Thyroid gland (tissue), 4 donors: ENCODE measurements around the gene VPS18. TPM values are rescaled to one million over a fixed set of nuclear protein-coding genes. Genes with fewer than 3 reads are reported as not detected.

ENCODE experiments used
- DNase-seq, 2 donors: peaks; one replicate each; pipeline ENCODE4 v3.0.0-alpha.2; 2019
- H3K27ac ChIP-seq, 3 donors: fragments of 200-600 bp; sonication (generic); 1 replicate in 2 of 3; 2 replicates in 1 of 3; pipeline ENCODE4 v1.5.1; 2016 to 2019; ENCODE audit warnings: mild to moderate bottlenecking in 1 of 3, moderate library complexity in 1 of 3
- H3K27me3 ChIP-seq: fragments of 200-600 bp; sonication (generic); one replicate; pipeline ENCODE4 v1.5.1; 2019
- H3K36me3 ChIP-seq, 2 donors: fragments of 200-600 bp; sonication (generic); one replicate each; pipeline ENCODE4 v1.5.1; 2016 to 2019
- H3K4me1 ChIP-seq, 2 donors: fragments of 200-600 bp; sonication (generic); one replicate each; pipeline ENCODE4 v1.5.1; 2017 to 2019
- H3K4me3 ChIP-seq, 3 donors: fragments of 200-600 bp; sonication (generic); replicated peaks in 1 of 3; 1 replicate in 2 of 3; 2 replicates in 1 of 3; pipeline ENCODE4 v1.5.1; 2016; ENCODE audit warnings: mild to moderate bottlenecking in 1 of 3
- H3K9me3 ChIP-seq: fragments of 200-600 bp; sonication (generic); one replicate; pipeline ENCODE4 v1.5.1; 2017
- POLR2A ChIP-seq, 2 donors: fragments of 450-650 bp; IDR thresholded peaks; one replicate each; pipeline ENCODE4 v1.6.1; 2017; ENCODE audit warnings: antibody characterized with exemption in 2 of 2, mild to moderate bottlenecking in 2 of 2, moderate library complexity in 1 of 2
- WGBS, 2 donors: methylation state at CpG; one replicate each; pipeline ENCODE4 v1.1.5; 2017; 5-methylcytosine and 5-hydroxymethylcytosine counted together
- intact Hi-C: fragments of 100-400 bp; cut with DNase I; formaldehyde crosslinking; loops from one replicate; pipeline ENCODE4 v1.15.1; 2023
- total RNA-seq, 4 donors: library from RNA; depleted of rRNA; stranded (reverse); fragments of >200 nt; gene quantifications; one replicate each; pipeline ENCODE4 v1.2.3, GENCODE V29; 2016
- TF ChIP-seq, protein P1 (sequence below), 6 experiments: fragments of 200-600 bp in 3 of 6; fragments of 450-650 bp in 3 of 6; sonication (generic) in 3 of 6; IDR thresholded peaks; one replicate each; pipeline ENCODE4 v1.5.1; 2016 to 2019; ENCODE audit warnings: antibody characterized with exemption in 6 of 6, mild to moderate bottlenecking in 2 of 6, inconsistent platforms in 1 of 6, moderate library complexity in 1 of 6

VPS18 gene
- total RNA-seq, 4 donors from 2014 or later: 29.2 to 43.6 (median 37.2) TPM

DNA sequence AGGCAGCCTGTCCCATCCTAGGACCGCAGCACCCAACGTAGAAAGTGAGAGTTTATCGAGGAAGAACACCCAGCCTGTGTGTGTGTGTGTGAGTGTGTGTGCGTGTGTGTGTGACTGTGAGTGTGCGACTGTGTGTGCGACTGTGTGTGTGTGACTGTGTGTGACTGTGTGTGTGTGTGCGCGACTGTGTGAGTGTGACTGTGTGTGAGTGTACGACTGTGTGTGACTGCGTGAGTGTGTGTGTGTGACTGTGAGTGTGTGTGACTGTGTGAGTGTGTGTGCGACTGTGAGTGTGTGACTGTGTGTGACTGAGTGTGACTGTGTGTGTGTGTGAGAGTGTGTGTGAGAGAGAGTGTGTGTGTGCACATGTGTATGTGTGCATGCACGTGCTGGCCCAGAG lies 19.8 kb downstream of the VPS18 start:
- Histone ChIP-seq H3K4me3 (no peak overlapping the region), H3K9me3 (no peaks in the 10 kb centered on the region), H3K27ac (no peak overlapping the region), H3K4me1 (peaks cover 0 to 11% of the 10 kb centered on the region in 2 donors), H3K36me3 (no peaks in the 10 kb centered on the region), H3K27me3 (no peaks in the 10 kb centered on the region)
- no peak for TF ChIP-seq POLR2A (IDR thresholded peaks at IDR 0.05)
- TF ChIP-seq, protein P1, sequence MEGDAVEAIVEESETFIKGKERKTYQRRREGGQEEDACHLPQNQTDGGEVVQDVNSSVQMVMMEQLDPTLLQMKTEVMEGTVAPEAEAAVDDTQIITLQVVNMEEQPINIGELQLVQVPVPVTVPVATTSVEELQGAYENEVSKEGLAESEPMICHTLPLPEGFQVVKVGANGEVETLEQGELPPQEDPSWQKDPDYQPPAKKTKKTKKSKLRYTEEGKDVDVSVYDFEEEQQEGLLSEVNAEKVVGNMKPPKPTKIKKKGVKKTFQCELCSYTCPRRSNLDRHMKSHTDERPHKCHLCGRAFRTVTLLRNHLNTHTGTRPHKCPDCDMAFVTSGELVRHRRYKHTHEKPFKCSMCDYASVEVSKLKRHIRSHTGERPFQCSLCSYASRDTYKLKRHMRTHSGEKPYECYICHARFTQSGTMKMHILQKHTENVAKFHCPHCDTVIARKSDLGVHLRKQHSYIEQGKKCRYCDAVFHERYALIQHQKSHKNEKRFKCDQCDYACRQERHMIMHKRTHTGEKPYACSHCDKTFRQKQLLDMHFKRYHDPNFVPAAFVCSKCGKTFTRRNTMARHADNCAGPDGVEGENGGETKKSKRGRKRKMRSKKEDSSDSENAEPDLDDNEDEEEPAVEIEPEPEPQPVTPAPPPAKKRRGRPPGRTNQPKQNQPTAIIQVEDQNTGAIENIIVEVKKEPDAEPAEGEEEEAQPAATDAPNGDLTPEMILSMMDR (IDR thresholded peaks at IDR 0.05): no peak
- 92 to 96% methylated on average over 12 of the region's 12 CpGs for WGBS, 2 donors
- intact Hi-C loops: no loop called here
- no peak for DNase-seq

DNA sequence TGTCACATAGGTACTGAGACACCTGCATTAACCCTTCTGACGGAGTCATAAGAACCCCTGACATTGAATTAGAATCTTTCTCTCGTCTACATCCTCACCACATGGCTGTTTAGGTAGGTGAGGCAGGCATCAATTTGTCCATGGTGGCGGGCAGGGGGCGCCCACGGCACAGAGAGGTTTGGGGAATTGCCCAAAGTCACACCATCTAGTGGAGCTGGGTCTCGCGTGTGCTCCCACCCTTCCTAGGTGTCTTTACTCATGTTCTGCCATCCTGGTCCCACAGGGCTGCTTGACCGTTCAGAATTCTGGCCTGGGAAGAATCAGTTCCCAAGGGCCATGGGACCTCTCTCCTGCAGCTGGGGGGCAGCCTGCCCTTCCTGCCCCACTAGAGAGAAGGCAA lies 20.2 kb downstream of the VPS18 start:
- no peak for DNase-seq
- no peak overlapping the region for H3K4me3 ChIP-seq
- 62 to 91% methylated on average over 8 of the region's 8 CpGs for WGBS, 2 donors
- peak overlapping the region in 1 of 3 donors; percentile 1 for H3K27ac ChIP-seq
- no peak for TF ChIP-seq POLR2A (IDR thresholded peaks at IDR 0.05)
- TF ChIP-seq, protein P1 (IDR thresholded peaks at IDR 0.05): no peak
- H3K9me3 ChIP-seq: no peaks in the 10 kb centered on the region
- no peaks in the 10 kb centered on the region for H3K36me3 ChIP-seq
- no peaks in the 10 kb centered on the region for H3K27me3 ChIP-seq
- intact Hi-C loops: no loop called here
- peaks cover 0 to 10% of the 10 kb centered on the region in 2 donors for H3K4me1 ChIP-seq

DNA sequence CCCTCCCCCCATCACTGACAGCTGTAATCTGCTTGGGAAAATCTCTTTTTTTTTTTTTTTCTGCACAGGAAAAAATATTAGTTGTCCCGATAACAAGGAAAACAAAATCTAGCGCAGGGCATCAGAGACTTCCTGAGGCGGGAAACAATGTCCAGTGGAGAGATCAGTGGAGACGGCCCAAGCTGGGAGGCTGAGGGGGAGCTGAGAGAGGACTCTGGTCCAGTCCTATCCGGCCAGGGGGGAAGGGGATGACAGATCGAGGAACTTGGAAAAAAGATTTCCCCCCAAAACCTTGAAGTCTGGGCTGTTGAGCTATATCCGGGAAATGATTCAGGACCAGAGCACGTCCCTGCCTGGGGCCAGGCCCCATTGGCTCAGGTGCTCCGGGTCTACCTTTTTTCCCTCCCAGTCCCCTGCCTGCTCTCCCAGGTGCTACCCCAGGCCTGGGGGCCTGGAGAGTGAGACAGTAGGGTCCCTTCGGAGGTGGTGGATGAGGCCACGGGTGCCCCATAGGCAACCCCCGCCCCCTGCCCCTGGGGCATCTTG lies 20.9 kb downstream of the VPS18 start:
- WGBS, 2 donors: 78 to 89% methylated on average over 10 to 12 of the region's 12 CpGs
- no peaks in the 10 kb centered on the region for H3K36me3 ChIP-seq
- no peak overlapping the region for H3K4me3 ChIP-seq
- no peak for DNase-seq
- H3K27ac ChIP-seq: peak overlapping the region in 1 of 3 donors; percentile 1
- H3K27me3 ChIP-seq: no peaks in the 10 kb centered on the region
- TF ChIP-seq, protein P1 (IDR thresholded peaks at IDR 0.05): no peak
- TF ChIP-seq POLR2A (IDR thresholded peaks at IDR 0.05): no peak
- H3K4me1 ChIP-seq: peaks cover 0 to 4% of the 10 kb centered on the region in 2 donors
- intact Hi-C loops: no loop called here
- no peaks in the 10 kb centered on the region for H3K9me3 ChIP-seq

DNA sequence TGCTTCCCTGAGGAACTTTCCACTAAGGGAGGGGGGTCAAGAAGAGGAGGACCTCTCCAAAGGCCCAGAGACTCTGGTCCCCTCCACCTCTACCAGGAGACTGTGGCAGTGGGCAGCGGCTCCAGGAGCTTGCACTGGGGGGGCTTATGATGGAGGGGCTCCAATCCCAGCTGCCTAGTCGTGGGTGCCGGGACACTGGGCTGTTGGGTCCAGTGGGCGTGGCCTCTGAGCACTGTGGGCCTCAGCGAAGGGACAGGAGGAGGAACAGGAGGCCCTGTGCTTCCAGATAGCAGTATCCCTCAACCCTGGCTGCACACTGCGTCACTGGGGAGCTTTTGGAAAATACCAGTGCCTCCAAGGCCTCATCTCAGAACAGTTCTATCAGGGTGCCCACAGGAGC lies 21.4 kb downstream of the VPS18 start:
- Histone ChIP-seq H3K27me3 (no peaks in the 10 kb centered on the region), H3K27ac (no peak overlapping the region), H3K9me3 (no peaks in the 10 kb centered on the region), H3K36me3 (no peaks in the 10 kb centered on the region), H3K4me3 (no peak overlapping the region), H3K4me1 (peaks cover 0 to 4% of the 10 kb centered on the region in 2 donors)
- DNase-seq: no peak
- intact Hi-C loops: no loop called here
- WGBS, 2 donors: 57 to 92% methylated on average over 4 to 5 of the region's 6 CpGs
- TF ChIP-seq POLR2A (IDR thresholded peaks at IDR 0.05): no peak
- TF ChIP-seq, protein P1 (IDR thresholded peaks at IDR 0.05): no peak

DNA sequence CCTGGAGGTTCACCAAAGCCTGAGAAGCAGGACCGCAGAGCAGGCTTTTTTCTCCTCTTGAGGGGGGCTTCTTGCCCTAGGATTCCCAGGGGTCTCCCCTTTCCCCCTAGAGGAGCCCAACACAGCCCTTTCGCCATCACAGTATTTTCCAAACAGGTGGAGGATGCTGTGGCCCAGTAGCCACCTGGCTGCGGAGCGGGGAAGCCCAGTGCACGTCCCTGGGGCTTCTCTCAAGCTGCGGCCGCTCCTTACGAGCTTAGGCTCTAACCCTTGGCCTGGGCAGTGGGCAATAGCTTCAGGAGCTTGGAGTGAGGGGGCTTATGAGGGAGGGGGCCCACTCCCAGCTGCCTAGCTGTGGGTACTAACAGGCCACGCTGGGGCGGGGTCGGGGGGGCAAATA lies 23.3 kb downstream of the VPS18 start:
- no peak for DNase-seq
- Histone ChIP-seq H3K4me1 (peaks cover 0 to 4% of the 10 kb centered on the region in 2 donors), H3K27ac (peak overlapping the region in 1 of 3 donors; percentile 10), H3K9me3 (no peaks in the 10 kb centered on the region), H3K4me3 (no peak overlapping the region), H3K27me3 (no peaks in the 10 kb centered on the region), H3K36me3 (no peaks in the 10 kb centered on the region)
- no peak for TF ChIP-seq POLR2A (IDR thresholded peaks at IDR 0.05)
- TF ChIP-seq, protein P1 (IDR thresholded peaks at IDR 0.05): no peak
- intact Hi-C loops: no loop called here
- 69 to 85% methylated on average over 4 to 11 of the region's 11 CpGs for WGBS, 2 donors
